ENCODE results near the gene CDH26.

Gene CDH26

DNA sequence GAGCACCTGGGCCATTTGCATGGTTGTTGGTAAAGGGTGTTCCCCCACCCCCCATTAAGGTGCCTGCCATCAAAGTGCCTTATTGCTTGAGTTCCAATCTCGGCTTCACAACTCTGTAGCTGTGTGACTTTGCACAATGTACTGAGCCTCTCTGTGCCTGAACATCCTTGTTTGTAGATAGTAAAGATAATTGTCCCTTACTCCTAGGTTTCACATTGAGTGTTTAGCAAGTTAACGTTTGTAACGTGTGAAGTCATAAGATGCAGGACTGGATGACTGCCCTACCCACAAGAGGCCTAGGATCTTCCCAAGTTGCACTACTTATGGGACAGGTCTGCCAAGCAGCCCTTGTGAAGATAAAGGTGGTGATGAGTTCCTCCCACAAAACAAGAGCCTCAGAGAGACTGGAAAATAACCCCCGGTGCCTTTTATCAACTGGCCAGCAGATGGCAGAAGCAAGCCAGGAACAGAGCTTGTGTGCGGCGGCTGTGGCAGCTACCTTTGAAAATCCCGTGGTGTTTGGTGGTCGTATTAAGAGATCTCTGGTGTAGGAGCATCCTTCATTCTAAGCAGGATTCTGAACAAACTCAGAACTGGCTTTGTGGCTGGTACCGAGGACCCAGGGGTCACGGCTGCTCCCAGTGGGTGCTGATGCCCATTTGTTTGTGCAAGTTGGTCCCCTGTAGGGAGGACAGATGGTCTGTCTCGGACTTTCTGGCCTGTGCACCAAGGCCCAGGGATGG is 99.1 kb downstream of the CDH26 start:
- ATAC-seq (ENCODE audit: insufficient read depth, low read depth) (peak; percentile 44), DNase-seq (peak; percentile 93)
- TF ChIP-seq, protein P1, sequence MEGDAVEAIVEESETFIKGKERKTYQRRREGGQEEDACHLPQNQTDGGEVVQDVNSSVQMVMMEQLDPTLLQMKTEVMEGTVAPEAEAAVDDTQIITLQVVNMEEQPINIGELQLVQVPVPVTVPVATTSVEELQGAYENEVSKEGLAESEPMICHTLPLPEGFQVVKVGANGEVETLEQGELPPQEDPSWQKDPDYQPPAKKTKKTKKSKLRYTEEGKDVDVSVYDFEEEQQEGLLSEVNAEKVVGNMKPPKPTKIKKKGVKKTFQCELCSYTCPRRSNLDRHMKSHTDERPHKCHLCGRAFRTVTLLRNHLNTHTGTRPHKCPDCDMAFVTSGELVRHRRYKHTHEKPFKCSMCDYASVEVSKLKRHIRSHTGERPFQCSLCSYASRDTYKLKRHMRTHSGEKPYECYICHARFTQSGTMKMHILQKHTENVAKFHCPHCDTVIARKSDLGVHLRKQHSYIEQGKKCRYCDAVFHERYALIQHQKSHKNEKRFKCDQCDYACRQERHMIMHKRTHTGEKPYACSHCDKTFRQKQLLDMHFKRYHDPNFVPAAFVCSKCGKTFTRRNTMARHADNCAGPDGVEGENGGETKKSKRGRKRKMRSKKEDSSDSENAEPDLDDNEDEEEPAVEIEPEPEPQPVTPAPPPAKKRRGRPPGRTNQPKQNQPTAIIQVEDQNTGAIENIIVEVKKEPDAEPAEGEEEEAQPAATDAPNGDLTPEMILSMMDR (IDR thresholded peaks at IDR 0.05; ENCODE audit: borderline replicate concordance, extremely low read depth, low read length, poor library complexity, severe bottlenecking), result peak; percentile 98
- no peak for TF ChIP-seq EZH2 (IDR thresholded peaks at IDR 0.05; ENCODE audit: borderline replicate concordance, low read depth, low read length, severe bottlenecking)
- H3K4me2 ChIP-seq (ENCODE audit: insufficient read depth, low read length), result peak overlapping the region; percentile 85
- H3K27me3 ChIP-seq (ENCODE audit: insufficient read depth, low read length, poor library complexity), result no peaks in the 10 kb centered on the region
- peak overlapping the region; percentile 71 for H3K4me3 ChIP-seq (ENCODE audit: low read depth in 1 of 2, low read length in 2 of 2)
- H3K9me3 ChIP-seq (ENCODE audit: insufficient read depth, low read length, severe bottlenecking), result no peaks in the 10 kb centered on the region
- peaks cover 79% of the 10 kb centered on the region for H3K4me1 ChIP-seq (ENCODE audit: insufficient read depth, low read length)
- H3K27ac ChIP-seq (ENCODE audit: low read length), result peak overlapping the region; percentile 96
- peak overlapping the region; percentile 79 for H3K9ac ChIP-seq (ENCODE audit: low read depth, low read length)
- no peak overlapping the region for H2AFZ ChIP-seq (ENCODE audit: low read depth, low read length)
- peaks cover 40% of the 10 kb centered on the region for H3K36me3 ChIP-seq (ENCODE audit: insufficient read depth, low read length)
- H4K20me1 ChIP-seq (ENCODE audit: insufficient read depth, low read length), result peaks cover 38% of the 10 kb centered on the region
- H3K79me2 ChIP-seq (ENCODE audit: insufficient read depth, low read length), result peaks cover 75% of the 10 kb centered on the region

DNA sequence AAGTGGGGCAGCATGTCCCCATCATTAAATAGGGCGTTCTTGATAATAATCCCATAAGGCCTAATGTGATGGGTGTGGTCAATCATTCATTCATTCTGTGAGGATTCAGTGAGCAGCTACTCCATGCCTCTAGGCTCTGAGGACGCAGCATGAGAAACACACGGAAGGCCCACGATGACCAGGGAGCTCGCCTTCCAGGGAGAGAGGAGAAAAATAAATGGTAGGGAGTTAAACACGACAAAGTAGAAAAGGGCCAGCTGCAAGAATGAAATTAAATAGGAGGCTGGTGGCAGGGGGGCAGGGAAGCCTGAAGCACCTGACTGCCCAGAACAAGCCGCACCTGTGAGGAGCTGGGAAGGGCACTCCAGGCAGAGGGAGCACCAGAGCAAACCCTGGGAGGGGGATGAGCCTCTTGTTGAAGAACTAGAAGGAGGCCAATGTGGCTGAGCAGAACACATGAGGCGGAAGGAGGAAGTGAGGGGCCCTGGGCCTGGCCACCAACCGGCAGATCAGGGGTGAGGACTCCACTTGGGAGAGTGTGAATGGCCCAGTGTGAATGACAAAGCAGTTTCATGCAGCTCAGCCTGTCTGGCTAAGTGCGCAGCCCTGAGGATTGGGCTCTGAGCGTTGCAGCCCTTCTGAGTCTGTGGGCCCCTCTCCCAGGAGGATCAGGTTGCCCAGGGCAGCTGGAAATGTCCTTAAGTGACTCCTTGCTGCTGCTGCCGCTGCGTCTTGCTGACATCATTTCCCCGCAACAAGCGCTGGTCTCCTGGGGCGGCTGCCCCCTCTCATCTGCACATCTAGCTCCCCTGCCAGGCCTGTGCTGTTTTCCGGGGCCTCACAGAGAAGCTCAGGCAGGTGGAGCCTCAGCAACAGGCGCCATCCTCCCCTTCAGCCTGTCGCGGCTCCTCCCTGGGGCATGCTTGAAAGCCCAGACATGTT is 99.9 kb downstream of the CDH26 start:
- Histone ChIP-seq H3K4me1 (ENCODE audit: insufficient read depth, low read length) (peaks cover 88% of the 10 kb centered on the region), H3K4me3 (ENCODE audit: low read depth in 1 of 2, low read length in 2 of 2) (peak overlapping the region; percentile 3 to 71; a peak in 3 of 4 replicates), H3K27me3 (ENCODE audit: insufficient read depth, low read length, poor library complexity) (no peaks in the 10 kb centered on the region), H4K20me1 (ENCODE audit: insufficient read depth, low read length) (peaks cover 46% of the 10 kb centered on the region), H3K36me3 (ENCODE audit: insufficient read depth, low read length) (peaks cover 44% of the 10 kb centered on the region), H3K4me2 (ENCODE audit: insufficient read depth, low read length) (peak overlapping the region; percentile 85), H3K79me2 (ENCODE audit: insufficient read depth, low read length) (peaks cover 83% of the 10 kb centered on the region), H3K9ac (ENCODE audit: low read depth, low read length) (peak overlapping the region; percentile 79), H3K9me3 (ENCODE audit: insufficient read depth, low read length, severe bottlenecking) (no peaks in the 10 kb centered on the region), H2AFZ (ENCODE audit: low read depth, low read length) (peak overlapping the region; percentile 37), H3K27ac (ENCODE audit: low read length) (peak overlapping the region; percentile 96)
- peak; percentile 72 for ATAC-seq (ENCODE audit: insufficient read depth, low read depth)
- no peak for TF ChIP-seq EZH2 (IDR thresholded peaks at IDR 0.05; ENCODE audit: borderline replicate concordance, low read depth, low read length, severe bottlenecking)
- TF ChIP-seq, protein P1 (IDR thresholded peaks at IDR 0.05; ENCODE audit: borderline replicate concordance, extremely low read depth, low read length, poor library complexity, severe bottlenecking), result peak; percentile 36
- DNase-seq, result peak; percentile 94

DNA sequence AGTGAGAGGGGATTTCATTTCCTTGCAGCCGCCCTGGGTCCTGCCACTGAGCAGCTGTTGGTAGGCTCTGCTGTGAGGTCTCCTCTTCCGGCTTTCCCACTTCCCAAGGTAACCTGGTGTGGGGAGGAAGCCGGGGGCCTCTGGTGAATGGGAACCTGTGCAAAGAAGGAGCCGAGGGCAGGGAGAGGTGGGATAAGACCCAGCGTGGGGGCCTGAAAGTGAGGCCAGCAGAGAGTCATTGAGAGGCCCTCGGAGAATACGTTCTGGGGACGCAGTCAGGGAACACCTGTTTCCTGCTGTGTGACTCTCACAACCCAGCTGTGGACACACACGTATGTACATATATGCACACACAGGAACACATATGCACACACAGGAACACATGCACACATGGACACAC is 100.7 kb downstream of the CDH26 start:
- Histone ChIP-seq H3K9ac (ENCODE audit: low read depth, low read length) (peak overlapping the region; percentile 79), H3K27me3 (ENCODE audit: insufficient read depth, low read length, poor library complexity) (no peaks in the 10 kb centered on the region), H2AFZ (ENCODE audit: low read depth, low read length) (peak overlapping the region; percentile 37; the same call in 1 of the 2 replicates), H3K4me1 (ENCODE audit: insufficient read depth, low read length) (peaks cover 93% of the 10 kb centered on the region), H3K4me2 (ENCODE audit: insufficient read depth, low read length) (peak overlapping the region; percentile 85), H3K9me3 (ENCODE audit: insufficient read depth, low read length, severe bottlenecking) (no peaks in the 10 kb centered on the region), H3K4me3 (ENCODE audit: low read depth in 1 of 2, low read length in 2 of 2) (peak overlapping the region; percentile 2 to 71; a peak in 3 of 4 replicates), H3K27ac (ENCODE audit: low read length) (peak overlapping the region; percentile 96), H3K79me2 (ENCODE audit: insufficient read depth, low read length) (peaks cover 91% of the 10 kb centered on the region), H3K36me3 (ENCODE audit: insufficient read depth, low read length) (peaks cover 49% of the 10 kb centered on the region), H4K20me1 (ENCODE audit: insufficient read depth, low read length) (peaks cover 54% of the 10 kb centered on the region)
- TF ChIP-seq, protein P1 (IDR thresholded peaks at IDR 0.05; ENCODE audit: borderline replicate concordance, extremely low read depth, low read length, poor library complexity, severe bottlenecking), result no peak
- no peak for TF ChIP-seq EZH2 (IDR thresholded peaks at IDR 0.05; ENCODE audit: borderline replicate concordance, low read depth, low read length, severe bottlenecking)
- no peak for ATAC-seq (ENCODE audit: insufficient read depth, low read depth)
- DNase-seq, result peak; percentile 52

Data from DND-41 (cell line).